WERI-Rb-1 (cell line): Measurements from ENCODE around the gene PPT2.

Experiments
- DNase-seq: peaks from one replicate; pipeline ENCODE4 v3.0.0-alpha.2; 2020
- H3K27ac ChIP-seq: fragments of 250-450 bp; sonication (Bioruptor Pico); 2 replicates; pipeline ENCODE4 v1.5.1; 2020; ENCODE audit warnings: mild to moderate bottlenecking, moderate library complexity
- H3K27me3 ChIP-seq: fragments of 250-450 bp; sonication (Bioruptor Pico); 2 replicates; pipeline ENCODE4 v1.5.1; 2021; ENCODE audit warnings: mild to moderate bottlenecking, low read depth, moderate library complexity; ENCODE audit not compliant: insufficient read depth, severe bottlenecking
- H3K36me3 ChIP-seq: fragments of 250-450 bp; sonication (Bioruptor Pico); 2 replicates; pipeline ENCODE4 v1.5.1; 2020; ENCODE audit warnings: mild to moderate bottlenecking, moderate library complexity
- H3K4me3 ChIP-seq: 2 replicates; pipeline ENCODE4 v1.5.1; 2011; ENCODE audit warnings: low read depth, mild to moderate bottlenecking, control low read depth, low read length
- H3K9me3 ChIP-seq: fragments of 250-450 bp; sonication (Bioruptor Pico); 2 replicates; pipeline ENCODE4 v1.5.1; 2021; ENCODE audit warnings: mild to moderate bottlenecking, moderate library complexity; ENCODE audit not compliant: severe bottlenecking
- CTCF ChIP-seq: IDR thresholded peaks from 2 replicates; pipeline ENCODE4 v1.5.1; 2011; ENCODE audit warnings: low read depth, mild to moderate bottlenecking, control low read depth, inconsistent platforms, low read length

Gene PPT2

GRCh38 chr6:32195902-32196681, 42.2 kb downstream of the PPT2 start:
- peak overlapping the region; percentile 96 for H3K4me3 ChIP-seq
- no peaks in the 10 kb centered on the region for H3K27me3 ChIP-seq
- DNase-seq = peak; percentile 97
- no peak for TF ChIP-seq CTCF
- peak overlapping the region; percentile 100 for H3K27ac ChIP-seq
- no peaks in the 10 kb centered on the region for H3K9me3 ChIP-seq
- peaks cover 3% of the 10 kb centered on the region; the same call in 1 of the 2 replicates for H3K36me3 ChIP-seq

DNA sequence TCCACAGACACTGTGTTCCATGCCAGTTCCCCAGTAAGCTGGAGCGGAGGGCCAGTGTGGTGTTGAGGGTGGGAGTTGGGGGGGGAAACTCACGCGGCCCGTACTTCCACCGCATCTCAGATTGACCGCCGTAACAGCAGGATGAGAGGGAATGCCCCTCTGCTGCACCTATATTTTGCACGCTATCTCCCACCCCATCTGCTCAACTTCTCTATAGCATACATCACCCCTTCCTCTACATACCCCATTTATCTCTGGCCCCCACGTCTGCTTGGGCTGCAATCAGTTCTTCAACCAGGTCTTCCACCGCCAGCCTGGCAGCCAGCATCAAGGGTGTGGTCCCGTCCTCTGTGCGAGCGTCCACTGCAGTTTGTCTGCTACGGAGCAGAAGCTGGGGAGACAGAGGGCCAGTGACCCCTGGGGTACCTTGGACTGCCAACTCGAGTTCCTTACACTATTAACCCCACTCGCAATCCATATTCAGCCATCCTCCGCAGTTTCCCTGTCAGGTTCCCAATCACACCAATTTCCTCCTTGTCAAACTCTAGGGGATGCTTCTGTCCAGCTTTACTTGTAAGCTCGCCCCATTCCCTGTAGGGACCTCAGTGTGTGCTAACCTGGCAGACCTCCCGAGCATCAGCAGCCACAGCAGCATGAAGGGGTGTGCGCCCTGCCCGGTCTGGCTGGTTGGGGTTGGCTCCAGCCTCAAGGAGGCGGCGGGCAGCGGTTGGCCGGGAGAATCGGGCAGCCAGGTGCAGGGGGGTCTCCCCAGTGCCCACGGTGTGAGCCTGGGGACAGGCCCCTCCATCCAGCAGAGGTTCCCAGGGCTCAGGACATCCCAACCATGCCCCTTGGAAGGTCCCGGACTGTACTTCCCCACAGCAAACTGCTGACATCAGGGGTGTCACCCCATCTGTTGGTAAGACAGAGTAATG, 43.0 kb downstream of the PPT2 start:
- Histone ChIP-seq H3K4me3 (peak overlapping the region; percentile 96), H3K27me3 (no peaks in the 10 kb centered on the region), H3K9me3 (no peaks in the 10 kb centered on the region), H3K36me3 (peaks cover 3% of the 10 kb centered on the region; the same call in 1 of the 2 replicates), H3K27ac (peak overlapping the region; percentile 100)
- peak; percentile 74 for DNase-seq
- TF ChIP-seq CTCF = no peak

- H3K27me3 ChIP-seq = no peaks in the 10 kb centered on the region
- H3K4me3 ChIP-seq = no peak overlapping the region
- peaks cover 3% of the 10 kb centered on the region; the same call in 1 of the 2 replicates for H3K36me3 ChIP-seq
- H3K27ac ChIP-seq = no peak overlapping the region
- DNase-seq = no peak
- TF ChIP-seq CTCF = no peak
- no peaks in the 10 kb centered on the region for H3K9me3 ChIP-seq
Measured at GRCh38 chr6:32198345-32198696, 44.4 kb downstream of the PPT2 start.

GRCh38 chr6:32198866-32199265, 44.9 kb downstream of the PPT2 start:
- Histone ChIP-seq H3K36me3 (peaks cover 3% of the 10 kb centered on the region; the same call in 1 of the 2 replicates), H3K4me3 (no peak overlapping the region), H3K27me3 (no peaks in the 10 kb centered on the region), H3K27ac (no peak overlapping the region), H3K9me3 (no peaks in the 10 kb centered on the region)
- DNase-seq = no peak
- TF ChIP-seq CTCF = no peak

DNA sequence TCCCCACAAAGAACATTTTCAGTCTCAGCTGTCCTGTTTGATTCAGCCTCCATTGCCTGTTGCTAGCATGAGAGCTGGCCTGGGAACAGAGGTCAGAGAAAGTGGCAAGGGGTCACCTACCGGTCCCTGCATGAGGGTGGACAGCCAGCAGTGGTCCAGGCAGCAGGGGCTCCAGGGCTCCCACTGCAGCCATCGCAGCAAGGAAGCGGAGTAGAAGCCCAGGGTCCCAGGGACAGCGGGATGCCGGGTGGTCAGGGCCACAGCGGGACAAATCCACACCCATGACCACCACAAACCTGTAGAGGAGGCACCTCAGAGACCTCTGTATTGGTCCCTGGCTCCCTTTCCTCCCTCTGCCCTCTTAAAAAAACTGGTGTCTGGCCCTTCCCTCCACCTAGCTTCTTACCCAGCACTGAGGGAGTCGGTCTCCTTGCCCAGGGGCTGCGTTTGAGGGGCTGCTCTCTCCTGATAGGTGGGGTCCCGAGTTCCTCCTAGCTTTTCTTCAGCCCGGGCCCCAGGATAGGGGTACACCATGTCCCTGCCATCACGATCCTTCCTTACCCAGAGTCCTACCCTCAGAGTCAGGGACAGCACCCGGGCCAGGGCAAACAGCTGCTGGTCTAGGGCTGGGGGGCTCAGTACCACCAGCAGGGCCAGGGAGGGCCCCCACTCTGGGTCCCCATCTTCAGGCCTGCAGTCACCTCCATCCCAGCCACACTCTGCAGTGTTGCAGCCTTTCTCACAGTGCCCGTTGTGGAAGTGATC, 47.0 kb downstream of the PPT2 start:
- no peak for DNase-seq
- H3K27me3 ChIP-seq = no peaks in the 10 kb centered on the region
- TF ChIP-seq CTCF = no peak
- no peak overlapping the region for H3K27ac ChIP-seq
- H3K36me3 ChIP-seq = peaks cover 3% of the 10 kb centered on the region; the same call in 1 of the 2 replicates
- no peaks in the 10 kb centered on the region for H3K9me3 ChIP-seq
- H3K4me3 ChIP-seq = no peak overlapping the region
